GM12872 (cell line): ENCODE measurements around the gene DES.

ENCODE experiments used
- CTCF ChIP-seq: IDR thresholded peaks from 3 replicates; pipeline ENCODE4 v1.5.1; 2011; ENCODE audit warnings: low read depth, mild to moderate bottlenecking, low read length, moderate library complexity; ENCODE audit not compliant: insufficient read depth

Gene DES

GRCh38 chr2:219403861-219404260 lies 14.3 kb upstream of the DES start:
- TF ChIP-seq CTCF, result no peak

- TF ChIP-seq CTCF, result no peak
Observed at GRCh38 chr2:219404291-219404910, 13.8 kb upstream of the DES start.

GRCh38 chr2:219404954-219405353 lies 13.2 kb upstream of the DES start:
- no peak for TF ChIP-seq CTCF

- TF ChIP-seq CTCF, result no peak
Observed at GRCh38 chr2:219405451-219405850, 12.7 kb upstream of the DES start.

- TF ChIP-seq CTCF, result no peak
Observed at GRCh38 chr2:219405958-219406860, 12.0 kb upstream of the DES start.

- no peak for TF ChIP-seq CTCF
Observed at GRCh38 chr2:219406861-219407230, 11.3 kb upstream of the DES start.

GRCh38 chr2:219408204-219408603 lies 10.0 kb upstream of the DES start:
- no peak for TF ChIP-seq CTCF
